Measurements from ENCODE around the gene SAA4.
"Not testable (repeated sequence)": the region's sequence is repeated elsewhere in the genome, so short reads cannot be mapped to it uniquely, and the experiment has no call there.

SAA4 gene

DNA sequence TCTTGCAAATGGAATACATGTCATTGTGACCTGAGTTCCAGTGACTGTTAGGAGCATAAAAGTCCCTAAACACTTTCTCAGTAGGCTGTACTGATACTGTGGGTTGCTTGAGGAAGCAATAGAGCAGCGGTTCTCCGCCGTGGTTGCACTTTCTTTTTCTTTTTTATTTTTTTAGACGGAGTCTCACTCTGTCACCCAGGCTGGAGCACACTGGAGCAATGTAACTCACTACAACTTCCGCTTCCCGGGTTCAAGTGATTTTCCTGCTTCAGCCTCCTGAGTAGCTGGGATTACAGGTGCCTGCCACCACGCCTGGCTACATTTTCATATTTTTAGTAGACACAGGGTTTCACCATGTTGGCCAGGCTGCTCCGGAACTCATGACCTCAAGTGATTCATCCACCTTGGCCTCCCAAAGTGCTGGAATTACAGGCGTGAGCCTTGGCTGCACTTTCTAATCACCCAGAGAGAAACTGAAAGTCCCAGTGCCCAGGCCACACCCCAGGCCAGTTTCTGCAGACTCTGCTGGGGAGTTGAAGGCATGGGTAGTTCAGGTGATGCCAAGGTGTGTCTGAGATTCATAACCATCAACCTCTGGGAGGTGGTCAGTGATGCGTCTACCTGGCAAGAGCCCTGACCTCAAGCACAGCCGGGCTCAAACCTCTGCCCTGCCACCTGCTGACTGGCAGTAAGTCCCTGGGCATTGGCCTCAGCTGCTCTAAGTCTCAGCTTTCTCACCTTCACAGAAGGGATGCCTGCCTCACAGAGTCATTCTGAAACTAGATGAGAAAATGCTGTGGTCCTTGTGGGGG lies 10.0 kb upstream of the SAA4 start:
- DNase-seq = not testable (repeated sequence)

DNA sequence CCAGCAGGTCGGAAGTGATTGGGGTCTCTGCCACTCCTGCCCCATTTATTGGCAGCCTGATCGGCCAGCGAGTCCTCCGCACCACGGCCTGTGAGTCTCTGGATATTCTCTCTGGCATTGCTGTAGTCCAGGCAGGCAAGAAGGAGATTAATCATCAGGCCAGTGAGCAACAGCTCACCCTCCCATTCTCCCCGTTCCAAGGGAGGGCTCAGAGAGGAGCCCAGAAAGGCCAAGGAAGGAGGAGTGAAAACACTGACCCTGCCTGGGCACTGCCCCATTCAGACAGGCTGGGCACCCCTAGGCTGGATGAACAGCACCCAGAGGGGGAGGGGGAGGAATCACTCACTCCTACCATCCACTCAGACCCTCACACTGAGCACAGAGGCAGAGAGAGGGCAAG lies 8.8 kb upstream of the SAA4 start:
- no peak for DNase-seq

DNA sequence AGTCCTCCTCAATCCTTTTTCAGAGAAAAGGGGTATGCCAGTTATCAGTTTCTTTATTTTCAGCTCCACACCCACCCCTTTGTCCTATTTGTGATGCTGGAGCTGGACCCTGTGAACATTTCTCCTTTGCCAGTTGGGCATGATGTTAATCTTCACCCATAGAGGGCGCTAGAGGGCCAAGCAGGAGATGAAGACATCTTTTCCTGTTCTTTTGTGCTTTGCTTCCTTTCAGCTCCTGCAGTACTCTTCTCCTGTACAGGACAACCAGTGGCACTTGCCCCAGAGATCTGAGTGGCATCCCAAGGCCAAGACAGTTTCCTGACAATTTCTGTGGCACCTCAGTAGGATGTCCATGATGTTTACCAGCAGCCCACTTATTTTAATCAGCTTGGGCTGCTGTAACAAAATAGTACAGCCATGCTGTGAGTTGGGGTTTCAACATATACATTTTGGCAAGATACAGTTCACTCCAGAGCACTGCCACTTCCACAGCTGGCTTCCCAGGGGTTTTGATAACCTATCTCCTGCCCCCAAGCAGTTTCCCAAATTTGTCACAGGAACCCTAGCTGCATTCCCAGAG lies 7.3 kb upstream of the SAA4 start:
- peak; percentile 70 for DNase-seq

DNA sequence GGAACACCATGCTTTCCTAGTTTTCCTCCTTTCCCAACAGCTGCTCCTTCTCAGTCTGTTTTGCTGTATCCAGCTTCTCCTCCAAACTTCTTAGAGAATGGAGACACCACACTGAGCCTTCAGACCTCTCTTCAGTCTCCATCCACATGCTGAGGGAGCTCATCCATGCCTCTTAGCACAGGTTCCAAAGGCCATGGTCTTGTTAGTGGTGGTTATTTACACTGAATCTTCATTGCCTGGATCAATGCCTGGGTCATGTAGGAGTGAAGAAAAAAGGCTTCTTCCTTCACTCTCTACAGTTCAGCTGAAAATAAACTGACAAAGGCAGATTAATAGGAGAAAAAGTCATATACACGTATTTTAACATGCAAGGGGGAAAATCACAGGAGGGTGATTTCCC lies 3.1 kb upstream of the SAA4 start:
- DNase-seq = no peak

DNA sequence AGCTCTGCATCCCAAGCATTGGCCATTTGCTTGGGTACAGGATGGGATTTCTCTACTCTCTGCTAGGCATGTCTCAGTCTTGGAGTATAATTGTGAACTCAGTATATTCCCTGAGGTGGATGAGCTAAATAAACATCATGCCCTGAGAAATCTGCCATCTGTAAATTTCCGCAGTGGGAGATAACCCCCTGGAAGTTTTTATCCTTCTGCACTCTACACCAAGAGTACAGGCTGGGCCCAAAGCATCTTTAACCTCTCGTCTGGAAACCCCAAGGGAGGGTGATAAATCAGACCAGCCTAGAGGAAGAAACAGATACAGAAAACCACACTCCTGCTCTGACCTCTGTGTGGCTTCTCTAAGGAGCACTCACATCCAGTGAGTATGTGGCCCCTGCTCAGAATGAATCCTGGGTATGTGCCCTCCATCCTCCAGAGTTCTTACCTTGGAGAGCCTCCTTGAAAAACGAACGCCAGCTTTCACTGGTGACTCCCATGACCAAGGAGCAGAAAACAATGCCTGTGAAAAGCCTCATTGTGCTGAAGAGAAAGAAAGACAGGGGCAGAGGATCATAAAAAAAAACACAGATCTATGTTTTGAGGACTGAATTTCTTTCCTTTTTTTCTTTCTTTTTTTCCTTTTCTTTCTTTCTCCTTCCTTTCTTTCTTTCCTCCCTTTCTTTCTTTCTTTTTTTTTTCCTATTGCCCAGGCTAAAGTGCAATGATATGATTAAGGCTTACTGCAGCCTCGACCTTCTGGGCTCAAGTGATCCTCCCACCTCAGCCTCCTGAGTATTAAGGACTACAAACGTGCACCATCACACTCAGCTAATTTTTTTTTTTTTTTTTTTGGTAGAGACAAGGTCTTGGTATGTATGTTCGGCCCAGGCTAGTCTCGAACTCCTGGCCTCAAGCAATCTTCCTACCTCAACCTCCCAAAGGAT lies 938 bp downstream of the SAA4 start:
- DNase-seq = peak; percentile 17

DNA sequence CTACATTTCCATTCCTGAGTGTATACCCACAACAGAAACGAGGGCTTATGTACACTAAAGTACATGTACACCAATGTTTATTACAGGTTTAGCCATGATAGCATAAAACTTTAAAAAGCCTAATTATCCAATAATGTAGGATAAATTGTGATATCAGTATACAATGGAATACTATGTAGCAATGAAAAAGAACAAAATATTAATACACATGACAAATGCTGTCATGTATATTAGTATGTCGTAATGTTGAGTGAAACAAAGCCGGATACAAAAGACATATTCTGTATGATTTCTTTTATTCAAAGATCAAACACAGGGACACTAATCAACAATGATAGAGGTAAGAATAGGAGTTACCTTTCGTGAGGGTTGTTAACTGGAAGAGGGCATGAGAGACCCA lies 2.7 kb downstream of the SAA4 start:
- no peak for DNase-seq

DNA sequence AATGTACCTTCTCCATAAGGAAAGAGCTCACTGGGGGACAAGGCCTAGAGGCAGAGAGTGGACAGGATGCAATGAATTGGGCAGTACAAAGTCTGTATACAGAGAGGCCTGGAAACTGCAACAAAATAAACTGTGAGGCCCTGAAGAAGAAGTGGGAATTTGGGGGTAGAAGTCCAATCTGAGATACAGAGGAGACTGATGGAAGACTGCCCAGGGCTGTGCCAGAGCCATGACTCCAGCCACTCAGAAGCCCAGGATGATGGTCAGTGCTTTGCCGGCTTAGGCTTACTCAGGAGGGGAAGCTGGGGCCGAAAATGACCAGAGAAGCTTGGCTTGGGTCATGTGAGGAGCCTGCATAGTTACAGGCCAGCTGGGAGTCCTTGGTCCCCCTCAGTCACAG lies 5.7 kb downstream of the SAA4 start:
- no peak for DNase-seq

DNA sequence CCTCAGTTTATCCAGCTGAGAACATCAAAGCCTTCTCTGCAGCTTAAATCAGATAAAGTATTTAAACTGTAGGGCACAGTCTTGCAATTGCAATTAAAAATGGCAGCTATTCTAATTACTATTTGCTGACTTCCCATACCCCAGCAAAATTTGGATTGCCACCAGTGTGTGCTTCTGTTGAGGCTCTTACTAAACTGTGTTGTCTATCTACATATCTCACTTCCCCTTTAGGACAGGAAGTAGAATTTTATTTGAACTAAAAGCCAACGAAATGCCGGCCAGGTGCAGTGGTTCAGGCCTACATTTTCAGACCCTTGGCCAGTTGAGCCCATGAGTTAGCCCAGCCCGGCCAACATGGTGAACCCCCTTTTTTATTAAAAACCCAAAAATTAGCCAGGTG lies 7.1 kb downstream of the SAA4 start:
- DNase-seq = no peak

DNA sequence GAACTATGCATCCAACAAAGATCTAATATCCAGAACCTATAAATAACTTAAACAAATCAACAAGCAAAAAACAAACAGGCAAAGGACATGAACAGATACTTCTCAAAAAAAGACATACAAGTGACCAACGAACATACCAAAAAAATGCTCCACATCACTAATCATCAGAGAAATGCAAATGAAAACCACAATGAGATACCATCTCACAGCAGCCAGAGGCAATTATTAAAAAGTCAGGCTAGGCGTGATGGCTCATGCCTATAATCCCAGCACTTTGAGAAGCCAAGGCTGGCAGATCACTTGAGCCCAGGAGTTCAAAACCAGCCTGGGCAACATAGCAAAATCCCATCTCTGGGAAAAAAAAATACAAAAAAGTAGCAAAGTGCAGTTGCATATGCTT lies 10.7 kb downstream of the SAA4 start:
- no peak for DNase-seq

DNA sequence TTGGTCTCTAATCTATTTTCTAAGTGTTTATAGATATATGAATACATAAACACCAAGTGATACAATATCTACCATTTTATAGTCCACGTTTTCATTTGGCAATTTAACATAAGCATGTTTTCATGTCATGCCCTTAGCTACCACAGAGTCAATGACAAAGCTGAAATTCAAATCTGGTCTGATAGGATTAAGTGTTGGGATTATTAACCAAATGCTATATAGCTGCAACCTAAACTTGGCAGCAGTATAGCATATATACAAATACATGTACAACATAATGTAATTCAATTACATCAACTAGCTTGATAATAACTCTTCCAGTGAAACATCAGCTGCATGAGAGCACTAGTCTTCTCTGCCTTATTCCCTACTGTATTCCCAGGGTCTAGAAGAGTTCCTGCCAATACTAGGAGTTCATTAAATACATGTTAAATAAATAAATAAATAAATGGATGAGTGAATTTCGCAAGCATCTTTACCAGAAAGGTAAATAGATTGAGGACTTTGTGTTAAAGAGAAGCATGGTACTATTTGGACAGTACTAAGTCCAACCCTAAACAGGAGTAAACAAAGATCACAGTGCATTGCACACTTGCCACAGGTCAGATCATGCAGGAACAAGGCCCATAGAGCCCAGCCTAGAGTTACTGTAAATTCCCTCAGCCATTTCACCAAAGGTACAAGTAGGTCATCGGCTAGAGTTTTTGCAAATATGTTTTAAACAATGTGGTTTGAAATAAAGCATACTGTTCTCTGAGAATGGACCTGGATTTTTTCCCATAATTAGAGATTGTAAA lies 12.8 kb downstream of the SAA4 start:
- DNase-seq = no peak

DNA sequence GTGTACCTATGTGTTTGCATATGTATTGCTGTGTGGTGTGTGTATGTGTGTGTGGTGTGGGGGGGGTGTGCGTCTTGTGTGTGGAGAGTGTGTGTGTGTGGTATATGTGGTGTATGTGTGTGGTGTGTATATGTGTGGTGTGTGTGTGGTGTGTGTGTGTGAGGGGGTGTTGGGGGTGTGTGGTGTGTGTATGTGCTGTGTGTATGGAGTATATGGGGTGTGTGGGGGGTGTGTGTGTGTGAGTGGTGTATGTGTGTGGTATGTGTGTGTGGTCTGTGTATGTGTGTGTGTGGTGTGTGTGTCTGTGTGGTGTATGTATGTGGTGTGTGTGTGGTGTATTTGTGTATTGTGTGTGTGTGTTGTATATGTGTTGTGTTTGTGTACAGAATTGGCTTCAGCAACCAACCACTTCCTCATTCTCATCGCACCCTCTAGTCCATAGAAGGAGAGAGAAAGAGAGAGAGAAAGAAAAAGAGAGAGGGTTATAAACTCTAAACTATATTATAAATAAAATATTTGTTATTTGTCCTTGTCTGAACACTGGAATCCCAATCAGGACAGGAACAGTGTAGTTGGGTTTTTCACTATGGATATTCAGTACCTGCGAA lies 13.7 kb downstream of the SAA4 start:
- no peak for DNase-seq

DNA sequence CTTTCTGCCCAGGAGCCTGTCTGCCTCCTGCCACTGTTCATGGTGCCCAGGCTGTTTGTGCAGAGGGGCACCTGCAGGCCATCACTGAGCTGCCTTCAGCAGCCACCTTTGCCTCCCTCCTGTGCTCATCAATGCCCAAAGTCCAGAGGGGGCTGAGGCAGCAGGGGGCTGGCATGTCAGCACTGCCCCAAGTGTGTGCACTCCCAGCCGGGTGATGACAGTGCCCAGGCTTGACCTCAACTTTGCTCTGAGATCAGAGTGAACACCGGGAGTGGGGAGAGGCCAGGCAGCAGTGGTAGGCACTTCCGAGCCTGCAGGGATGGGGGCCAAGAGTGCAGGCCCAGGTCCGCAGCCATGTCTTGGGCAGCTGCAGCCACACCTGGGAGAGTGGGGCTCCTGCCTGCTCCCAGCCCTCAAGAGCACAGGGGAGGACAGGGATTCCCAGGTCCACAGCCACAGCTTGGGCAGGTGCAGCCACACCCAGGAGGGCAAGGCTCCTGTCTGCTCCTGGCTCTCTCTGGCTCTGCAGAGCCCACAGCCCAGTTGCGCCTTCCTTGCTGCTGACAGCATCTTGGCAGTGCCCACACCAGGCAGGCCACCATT lies 15.2 kb downstream of the SAA4 start:
- DNase-seq = no peak

DNA sequence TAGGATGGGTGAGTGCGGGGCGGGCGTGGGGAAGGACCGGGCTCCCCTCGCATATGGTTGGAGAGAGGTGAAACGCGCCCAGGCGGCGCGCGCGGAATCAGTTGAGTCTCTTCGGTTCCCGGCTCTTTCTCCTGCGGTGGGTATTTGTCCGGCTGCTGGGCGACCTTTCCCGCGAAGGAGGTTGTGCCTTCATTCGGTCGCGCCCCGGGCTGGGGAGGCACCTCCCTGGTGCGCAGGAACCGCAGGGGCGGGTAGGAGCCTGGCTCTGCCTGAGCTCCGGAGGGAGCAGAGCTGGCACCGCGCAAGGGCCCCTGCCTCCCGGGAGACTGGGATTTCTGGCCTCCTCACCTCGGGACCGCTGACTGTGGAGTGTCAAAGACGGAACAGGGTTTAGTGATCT lies 27.5 kb downstream of the SAA4 start:
- DNase-seq = no peak

DNA sequence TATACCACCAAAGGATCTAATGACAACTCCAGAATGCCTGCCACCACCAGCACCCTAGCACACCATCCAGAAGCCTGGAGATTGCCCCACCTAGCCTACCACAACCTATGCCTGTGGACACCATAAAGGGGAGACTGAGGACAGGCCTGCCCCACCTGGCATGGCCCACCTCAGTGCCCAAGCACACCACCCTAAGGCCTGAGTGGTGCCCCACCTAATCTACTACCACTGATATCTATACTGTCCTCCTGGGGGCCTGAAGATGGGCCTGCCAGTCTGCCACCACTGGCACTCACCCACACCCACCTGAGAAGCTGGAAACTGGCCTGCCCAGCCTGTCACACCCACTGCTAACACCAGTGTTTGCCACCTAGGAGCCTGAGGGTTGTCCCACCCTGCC lies 31.8 kb downstream of the SAA4 start:
- DNase-seq = no peak

DNA sequence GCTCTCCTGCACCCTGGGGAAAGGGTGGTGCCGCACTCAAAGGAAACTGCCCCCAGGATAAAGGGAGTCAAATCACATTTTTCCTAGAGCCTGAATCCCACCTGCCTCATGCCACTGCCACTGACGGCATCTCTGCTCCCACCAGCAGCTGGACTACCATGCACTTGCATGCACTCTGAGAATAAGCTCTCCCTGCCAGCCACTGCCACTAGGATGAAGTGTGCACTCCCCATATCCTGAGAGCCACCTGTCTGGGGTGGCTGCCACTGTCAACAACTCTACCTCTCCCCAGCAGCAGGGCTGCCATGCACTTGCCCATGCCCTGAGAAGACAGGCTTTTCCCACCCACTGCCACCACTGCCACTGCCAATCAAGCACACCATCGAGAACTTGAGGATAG lies 32.4 kb downstream of the SAA4 start:
- DNase-seq = no peak

DNA sequence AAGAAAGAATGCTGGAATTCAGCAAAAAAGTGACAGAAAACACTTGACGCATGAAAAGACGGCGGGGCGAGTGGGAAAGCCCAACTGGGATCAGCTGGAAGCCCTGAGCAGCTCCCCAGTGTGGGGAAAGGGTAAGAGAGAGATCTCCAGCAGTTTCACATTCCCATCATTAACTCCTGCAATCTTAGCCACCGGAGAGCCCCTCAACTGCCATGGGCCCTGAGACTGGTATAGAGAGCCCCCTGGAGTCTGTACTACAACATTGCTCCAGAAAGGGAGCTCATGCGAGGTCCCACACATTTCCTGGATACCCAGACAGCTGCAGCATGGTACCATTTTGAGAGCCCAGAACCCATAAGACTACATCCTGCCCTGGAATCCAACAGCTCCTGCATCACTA lies 32.9 kb downstream of the SAA4 start:
- peak; percentile 15 for DNase-seq

DNA sequence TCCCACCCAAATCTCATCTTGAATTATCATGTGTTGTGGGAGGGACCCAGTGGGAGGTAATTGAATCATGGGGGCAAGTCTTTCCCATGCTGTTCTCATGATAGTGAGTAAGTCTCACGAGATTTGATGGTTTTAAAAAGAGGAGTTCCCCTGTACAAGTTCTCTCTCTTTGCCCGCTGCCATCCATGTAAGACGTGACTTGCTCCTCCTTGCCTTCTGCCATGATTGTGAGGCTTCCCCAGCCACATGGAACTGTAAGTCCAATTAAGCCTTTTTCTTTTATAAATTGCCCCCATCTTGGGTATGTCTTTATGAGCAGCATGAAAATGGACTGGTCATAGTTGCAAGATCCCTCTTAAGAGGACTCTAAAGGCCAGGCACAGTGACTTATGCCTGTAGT lies 38.9 kb downstream of the SAA4 start:
- DNase-seq = not testable (repeated sequence)

DNA sequence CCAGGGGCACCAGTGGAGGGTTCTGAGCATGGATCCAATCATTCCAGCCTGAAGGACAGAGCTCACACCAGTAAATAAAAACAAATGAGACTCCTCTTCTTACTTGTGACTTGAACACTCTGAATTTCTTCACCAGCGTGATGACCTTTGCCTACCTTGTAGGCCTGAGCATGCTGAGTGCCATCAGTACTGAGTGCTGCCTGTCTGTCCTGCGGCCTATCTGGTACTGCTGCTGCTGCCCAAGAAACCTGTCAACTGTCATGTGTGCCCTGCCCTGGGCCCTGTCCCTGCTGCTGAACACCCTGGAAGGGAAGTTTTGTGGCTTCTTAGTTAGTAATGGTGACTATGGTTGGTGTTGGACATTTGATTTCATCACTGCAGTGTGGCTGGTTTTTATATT lies 40.1 kb downstream of the SAA4 start:
- DNase-seq = no peak

DNA sequence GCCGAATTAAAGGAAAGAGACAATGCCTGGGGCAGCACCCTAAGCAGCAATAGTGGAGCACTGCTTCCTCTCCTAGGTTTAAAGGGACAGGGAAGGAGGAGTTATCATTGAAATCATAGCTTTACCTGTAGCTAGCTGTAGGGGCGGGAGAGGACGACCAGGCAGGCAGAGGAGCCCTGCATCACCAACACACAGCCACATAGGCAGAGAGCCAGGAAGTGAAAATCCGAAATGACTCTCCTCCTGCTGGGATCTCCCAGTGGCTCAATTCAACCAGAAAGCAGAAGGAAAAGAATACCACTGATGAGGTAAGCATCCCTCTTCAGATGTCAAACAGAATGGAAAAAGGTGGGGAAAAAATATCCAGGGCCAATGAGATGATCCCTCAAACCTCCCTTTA lies 43.6 kb downstream of the SAA4 start:
- no peak for DNase-seq

DNA sequence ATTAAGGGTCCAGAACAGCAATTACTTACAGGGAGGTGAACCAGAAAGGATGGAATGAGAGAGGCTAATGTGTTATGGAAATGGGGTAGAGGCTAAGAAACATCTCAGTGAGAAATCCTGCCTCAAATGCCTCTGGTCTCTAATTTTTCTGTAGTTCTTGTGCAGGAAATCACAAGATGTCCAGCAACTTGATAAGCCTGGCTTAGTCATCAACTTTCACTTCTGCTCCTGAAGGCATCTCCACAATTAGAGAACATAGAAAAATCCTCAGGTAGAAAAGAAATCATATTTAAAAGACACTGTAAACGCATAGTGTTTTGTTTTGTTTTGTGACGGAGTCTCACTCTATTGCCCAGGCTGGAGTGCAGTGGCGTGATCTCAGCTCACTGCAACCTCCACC lies 45.2 kb downstream of the SAA4 start:
- DNase-seq = no peak

DNA sequence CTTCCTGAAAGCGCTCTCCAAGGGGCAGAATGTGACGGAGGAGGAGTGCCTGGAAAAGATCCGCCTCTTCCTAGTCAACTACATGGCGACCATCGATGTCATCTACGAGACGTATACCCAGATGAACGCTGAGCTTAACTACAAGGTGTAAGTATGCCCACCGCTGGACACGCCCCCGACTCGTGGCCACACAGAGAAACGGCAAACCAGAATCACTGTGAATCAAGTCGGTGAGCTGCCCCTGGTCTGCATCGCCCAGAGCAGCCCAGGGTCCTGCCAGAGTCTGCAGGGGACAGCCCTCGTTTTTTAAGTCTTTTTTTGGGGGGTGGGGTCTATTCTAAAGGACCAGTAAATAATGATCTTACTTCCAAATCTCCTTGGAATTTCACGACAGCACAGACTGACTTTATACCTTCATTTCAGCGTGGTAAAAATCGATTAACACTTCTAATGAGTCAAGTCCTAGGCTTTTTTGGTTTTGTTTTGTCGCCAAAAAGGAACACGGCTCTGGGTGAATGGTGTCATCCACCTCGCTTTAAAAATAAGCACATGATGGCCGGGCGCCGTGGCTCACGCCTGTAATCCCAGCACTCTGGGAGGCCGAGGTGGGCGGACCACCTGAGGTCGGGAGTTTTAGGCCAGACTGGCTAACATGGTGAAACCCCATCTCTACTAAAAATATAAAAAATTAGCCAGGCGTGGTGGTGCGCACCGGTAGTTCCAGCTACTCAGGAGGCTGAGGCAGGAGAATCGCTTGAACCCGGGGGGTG lies 46.9 kb downstream of the SAA4 start:
- not testable (repeated sequence) for DNase-seq

Data from eye (tissue), 1 donor.